ENCODE measurements around the gene EIF5.

DNA sequence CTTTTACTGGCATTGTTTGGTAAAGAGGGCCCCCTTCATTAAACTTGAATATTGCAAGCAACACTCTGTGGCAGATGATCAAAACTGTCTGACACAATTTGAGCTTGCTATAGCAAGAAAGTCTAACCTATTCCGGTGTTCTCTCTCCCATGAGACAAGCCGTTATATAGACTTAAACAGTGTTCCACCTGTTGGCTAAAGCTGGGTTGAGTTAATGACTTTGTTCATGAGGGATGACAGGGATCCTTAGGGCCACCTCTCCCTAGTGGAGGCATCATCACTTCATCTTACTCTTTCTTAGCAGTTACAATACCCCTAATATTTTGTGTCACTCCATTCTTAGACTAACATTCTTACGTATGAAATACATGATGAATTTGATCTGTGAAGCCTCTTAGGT lies 3.8 kb downstream of the EIF5 start:
- TF ChIP-seq, protein P1, sequence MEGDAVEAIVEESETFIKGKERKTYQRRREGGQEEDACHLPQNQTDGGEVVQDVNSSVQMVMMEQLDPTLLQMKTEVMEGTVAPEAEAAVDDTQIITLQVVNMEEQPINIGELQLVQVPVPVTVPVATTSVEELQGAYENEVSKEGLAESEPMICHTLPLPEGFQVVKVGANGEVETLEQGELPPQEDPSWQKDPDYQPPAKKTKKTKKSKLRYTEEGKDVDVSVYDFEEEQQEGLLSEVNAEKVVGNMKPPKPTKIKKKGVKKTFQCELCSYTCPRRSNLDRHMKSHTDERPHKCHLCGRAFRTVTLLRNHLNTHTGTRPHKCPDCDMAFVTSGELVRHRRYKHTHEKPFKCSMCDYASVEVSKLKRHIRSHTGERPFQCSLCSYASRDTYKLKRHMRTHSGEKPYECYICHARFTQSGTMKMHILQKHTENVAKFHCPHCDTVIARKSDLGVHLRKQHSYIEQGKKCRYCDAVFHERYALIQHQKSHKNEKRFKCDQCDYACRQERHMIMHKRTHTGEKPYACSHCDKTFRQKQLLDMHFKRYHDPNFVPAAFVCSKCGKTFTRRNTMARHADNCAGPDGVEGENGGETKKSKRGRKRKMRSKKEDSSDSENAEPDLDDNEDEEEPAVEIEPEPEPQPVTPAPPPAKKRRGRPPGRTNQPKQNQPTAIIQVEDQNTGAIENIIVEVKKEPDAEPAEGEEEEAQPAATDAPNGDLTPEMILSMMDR (IDR thresholded peaks at IDR 0.05; ENCODE audit: control extremely low read depth in 1 of 3, insufficient read depth in 1 of 3, low read depth in 1 of 3, low read length in 3 of 3) = no peak
- TF ChIP-seq CEBPB (IDR thresholded peaks at IDR 0.05; ENCODE audit: low read depth, low read length) (no peak), POLR2A (IDR thresholded peaks at IDR 0.05; ENCODE audit: control extremely low read depth in 1 of 2, low read depth in 2 of 2, low read length in 2 of 2) (0 out of 3 replicates have a peak, but pooled peaks of 1 of the 2 experiments have one; percentile 5), RAD21 (IDR thresholded peaks at IDR 0.05 in 1 of 2, conservative IDR thresholded peaks at IDR 0.05 in 1 of 2; ENCODE audit: low read depth in 2 of 2, low read length in 2 of 2) (no peak), SIRT6 (IDR thresholded peaks at IDR 0.05; ENCODE audit: low read length) (no peak), SP1 (IDR thresholded peaks at IDR 0.05; ENCODE audit: low read depth, low read length) (no peak), TCF12 (IDR thresholded peaks at IDR 0.05; ENCODE audit: low read depth, low read length) (no peak), EP300 (IDR thresholded peaks at IDR 0.05; ENCODE audit: borderline replicate concordance in 1 of 2, low read depth in 2 of 2, low read length in 2 of 2) (no peak), JUN (IDR thresholded peaks at IDR 0.05; ENCODE audit: low read depth, low read length) (no peak), GTF2F1 (IDR thresholded peaks at IDR 0.05; ENCODE audit: borderline replicate concordance, low read depth, low read length) (no peak)
- TF ChIP-seq, protein P2, sequence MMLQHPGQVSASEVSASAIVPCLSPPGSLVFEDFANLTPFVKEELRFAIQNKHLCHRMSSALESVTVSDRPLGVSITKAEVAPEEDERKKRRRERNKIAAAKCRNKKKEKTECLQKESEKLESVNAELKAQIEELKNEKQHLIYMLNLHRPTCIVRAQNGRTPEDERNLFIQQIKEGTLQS (IDR thresholded peaks at IDR 0.05; ENCODE audit: insufficient read depth, low read depth, low read length) = no peak
- TF ChIP-seq, protein P3, sequence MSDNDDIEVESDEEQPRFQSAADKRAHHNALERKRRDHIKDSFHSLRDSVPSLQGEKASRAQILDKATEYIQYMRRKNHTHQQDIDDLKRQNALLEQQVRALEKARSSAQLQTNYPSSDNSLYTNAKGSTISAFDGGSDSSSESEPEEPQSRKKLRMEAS (IDR thresholded peaks at IDR 0.05) = no peak
